GM18519 (cell line): Measurements from ENCODE around the gene ADAR.

Source experiments
- ATAC-seq: cut with Tn5 transposase; IDR thresholded peaks from one replicate; pipeline ENCODE4 v1.9.1; 2021; ENCODE audit warnings: mild to moderate bottlenecking, moderate library complexity; ENCODE audit not compliant: unreplicated experiment, low FRiP score

The ADAR gene

GRCh38 chr1:154616659-154617345, 8.8 kb upstream of the ADAR start:
- ATAC-seq, result no peak

GRCh38 chr1:154615411-154615810, 7.4 kb upstream of the ADAR start:
- no peak for ATAC-seq

- ATAC-seq, result no peak
These were observed 6.9 kb upstream of the ADAR start for GRCh38 chr1:154614901-154615300.

- ATAC-seq, result no peak
These were observed 6.3 kb upstream of the ADAR start for GRCh38 chr1:154614247-154614646.

GRCh38 chr1:154611150-154611862, 3.3 kb upstream of the ADAR start:
- ATAC-seq, result no peak

- ATAC-seq, result no peak
These were observed 1.7 kb upstream of the ADAR start for GRCh38 chr1:154609398-154610380.

- ATAC-seq, result no peak
These were observed 648 bp upstream of the ADAR start for GRCh38 chr1:154608397-154609270.

GRCh38 chr1:154607106-154607608, 829 bp downstream of the ADAR start:
- no peak for ATAC-seq

- no peak for ATAC-seq
These were observed 2.5 kb downstream of the ADAR start for GRCh38 chr1:154605534-154605933.

GRCh38 chr1:154603317-154603716, 4.7 kb downstream of the ADAR start:
- no peak for ATAC-seq

- no peak for ATAC-seq
These were observed 8.3 kb downstream of the ADAR start for GRCh38 chr1:154599658-154600057.

GRCh38 chr1:154598871-154599635, 8.9 kb downstream of the ADAR start:
- ATAC-seq, result no peak

- ATAC-seq, result no peak
These were observed 12.4 kb downstream of the ADAR start for GRCh38 chr1:154595621-154596020.

- no peak for ATAC-seq
These were observed 13.2 kb downstream of the ADAR start for GRCh38 chr1:154594811-154595210.

GRCh38 chr1:154593390-154593789, 14.6 kb downstream of the ADAR start:
- no peak for ATAC-seq

- ATAC-seq, result no peak
These were observed 16.8 kb downstream of the ADAR start for GRCh38 chr1:154591206-154591605.

GRCh38 chr1:154590756-154591155, 17.2 kb downstream of the ADAR start:
- ATAC-seq, result no peak

- no peak for ATAC-seq
These were observed 18.2 kb downstream of the ADAR start for GRCh38 chr1:154589780-154590179.

- no peak for ATAC-seq
These were observed 21.3 kb downstream of the ADAR start for GRCh38 chr1:154586641-154587040.
